ENCODE measurements around the gene LTC4S.
A peak's percentile ranks its signal among the peaks of the same experiment; 100 is the strongest.

The LTC4S gene

GRCh38 chr5:179762079-179762780, 31.6 kb upstream of the LTC4S start:
- no peaks in the 10 kb centered on the region for H3K27me3 ChIP-seq (ENCODE audit: control insufficient read depth in 5 of 5, insufficient read depth in 4 of 5, low read length in 5 of 5)
- H3K27ac ChIP-seq (ENCODE audit: low read depth, low read length), result peak overlapping the region; percentile 67
- no peak overlapping the region for H3K4me3 ChIP-seq (ENCODE audit: low read depth in 1 of 5, low read length in 5 of 5)
- H3K4me1 ChIP-seq (ENCODE audit: control insufficient read depth in 5 of 5, insufficient read depth in 5 of 5, low read length in 5 of 5), result peaks cover 19 to 70% (median 63%) of the 10 kb centered on the region in 5 donors
- H3K36me3 ChIP-seq (ENCODE audit: control insufficient read depth in 5 of 5, insufficient read depth in 5 of 5, low read length in 5 of 5), result peaks cover 0 to 17% (median 15%) of the 10 kb centered on the region in 5 donors
- H3K9ac ChIP-seq (ENCODE audit: low read length in 5 of 5), result peak overlapping the region in 1 of 5 donors; percentile 32
- no peaks in the 10 kb centered on the region for H3K9me3 ChIP-seq (ENCODE audit: control insufficient read depth in 5 of 5, low read length in 5 of 5)

- H3K4me1 ChIP-seq (ENCODE audit: control insufficient read depth in 5 of 5, insufficient read depth in 5 of 5, low read length in 5 of 5), result peaks cover 16 to 65% (median 59%) of the 10 kb centered on the region in 5 donors
- H3K9me3 ChIP-seq (ENCODE audit: control insufficient read depth in 5 of 5, low read length in 5 of 5), result no peaks in the 10 kb centered on the region
- peaks cover 0 to 19% (median 17%) of the 10 kb centered on the region in 5 donors for H3K36me3 ChIP-seq (ENCODE audit: control insufficient read depth in 5 of 5, insufficient read depth in 5 of 5, low read length in 5 of 5)
- H3K27ac ChIP-seq (ENCODE audit: low read depth, low read length), result peak overlapping the region; percentile 67
- no peaks in the 10 kb centered on the region for H3K27me3 ChIP-seq (ENCODE audit: control insufficient read depth in 5 of 5, insufficient read depth in 4 of 5, low read length in 5 of 5)
- H3K9ac ChIP-seq (ENCODE audit: low read length in 5 of 5), result peak overlapping the region in 1 of 5 donors; percentile 32
- H3K4me3 ChIP-seq (ENCODE audit: low read depth in 1 of 5, low read length in 5 of 5), result no peak overlapping the region
These were observed 31.0 kb upstream of the LTC4S start for GRCh38 chr5:179762781-179763176.

GRCh38 chr5:179763215-179763945, 30.4 kb upstream of the LTC4S start:
- H3K27me3 ChIP-seq (ENCODE audit: control insufficient read depth in 5 of 5, insufficient read depth in 4 of 5, low read length in 5 of 5), result no peaks in the 10 kb centered on the region
- peaks cover 0 to 19% (median 18%) of the 10 kb centered on the region in 5 donors for H3K36me3 ChIP-seq (ENCODE audit: control insufficient read depth in 5 of 5, insufficient read depth in 5 of 5, low read length in 5 of 5)
- peak overlapping the region; percentile 67 for H3K27ac ChIP-seq (ENCODE audit: low read depth, low read length)
- peak overlapping the region in 4 of 5 donors; percentile 8 to 48 (median 26) for H3K9ac ChIP-seq (ENCODE audit: low read length in 5 of 5)
- H3K4me1 ChIP-seq (ENCODE audit: control insufficient read depth in 5 of 5, insufficient read depth in 5 of 5, low read length in 5 of 5), result peaks cover 16 to 63% (median 55%) of the 10 kb centered on the region in 5 donors
- H3K9me3 ChIP-seq (ENCODE audit: control insufficient read depth in 5 of 5, low read length in 5 of 5), result no peaks in the 10 kb centered on the region
- no peak overlapping the region for H3K4me3 ChIP-seq (ENCODE audit: low read depth in 1 of 5, low read length in 5 of 5)

GRCh38 chr5:179764056-179764455, 29.7 kb upstream of the LTC4S start:
- H3K4me1 ChIP-seq (ENCODE audit: control insufficient read depth in 5 of 5, insufficient read depth in 5 of 5, low read length in 5 of 5), result peaks cover 16 to 58% (median 54%) of the 10 kb centered on the region in 5 donors

GRCh38 chr5:179765400-179765799, 28.4 kb upstream of the LTC4S start:
- Histone ChIP-seq H3K9me3 (ENCODE audit: control insufficient read depth in 5 of 5, low read length in 5 of 5) (no peaks in the 10 kb centered on the region), H3K36me3 (ENCODE audit: control insufficient read depth in 5 of 5, insufficient read depth in 5 of 5, low read length in 5 of 5) (peaks cover 3 to 38% (median 34%) of the 10 kb centered on the region in 5 donors), H3K4me1 (ENCODE audit: control insufficient read depth in 5 of 5, insufficient read depth in 5 of 5, low read length in 5 of 5) (peaks cover 16 to 52% (median 47%) of the 10 kb centered on the region in 5 donors), H3K27ac (ENCODE audit: low read depth, low read length) (peak overlapping the region; percentile 54), H3K4me3 (ENCODE audit: low read depth in 1 of 5, low read length in 5 of 5) (no peak overlapping the region), H3K9ac (ENCODE audit: low read length in 5 of 5) (peak overlapping the region in 2 of 5 donors; percentile 7 to 38), H3K27me3 (ENCODE audit: control insufficient read depth in 5 of 5, insufficient read depth in 4 of 5, low read length in 5 of 5) (no peaks in the 10 kb centered on the region)

More at GRCh38 chr5:179764056-179764455, 29.7 kb upstream of the LTC4S start:
- H3K27me3 ChIP-seq (ENCODE audit: control insufficient read depth in 5 of 5, insufficient read depth in 4 of 5, low read length in 5 of 5), result no peaks in the 10 kb centered on the region
- peak overlapping the region; percentile 67 for H3K27ac ChIP-seq (ENCODE audit: low read depth, low read length)
- no peaks in the 10 kb centered on the region for H3K9me3 ChIP-seq (ENCODE audit: control insufficient read depth in 5 of 5, low read length in 5 of 5)
- no peak overlapping the region for H3K4me3 ChIP-seq (ENCODE audit: low read depth in 1 of 5, low read length in 5 of 5)
- H3K36me3 ChIP-seq (ENCODE audit: control insufficient read depth in 5 of 5, insufficient read depth in 5 of 5, low read length in 5 of 5), result peaks cover 0 to 26% (median 24%) of the 10 kb centered on the region in 5 donors
- H3K9ac ChIP-seq (ENCODE audit: low read length in 5 of 5), result peak overlapping the region in 1 of 5 donors; percentile 8

- Histone ChIP-seq H3K27me3 (ENCODE audit: control insufficient read depth in 5 of 5, insufficient read depth in 4 of 5, low read length in 5 of 5) (no peaks in the 10 kb centered on the region), H3K27ac (ENCODE audit: low read depth, low read length) (peak overlapping the region; percentile 54), H3K4me1 (ENCODE audit: control insufficient read depth in 5 of 5, insufficient read depth in 5 of 5, low read length in 5 of 5) (peaks cover 16 to 52% (median 47%) of the 10 kb centered on the region in 5 donors), H3K9me3 (ENCODE audit: control insufficient read depth in 5 of 5, low read length in 5 of 5) (no peaks in the 10 kb centered on the region), H3K36me3 (ENCODE audit: control insufficient read depth in 5 of 5, insufficient read depth in 5 of 5, low read length in 5 of 5) (peaks cover 8 to 46% (median 42%) of the 10 kb centered on the region in 5 donors), H3K9ac (ENCODE audit: low read length in 5 of 5) (peak overlapping the region in 3 of 5 donors; percentile 7 to 43 (median 36)), H3K4me3 (ENCODE audit: low read depth in 1 of 5, low read length in 5 of 5) (no peak overlapping the region)
These were observed 27.6 kb upstream of the LTC4S start for GRCh38 chr5:179766021-179766725.

- peak overlapping the region; percentile 54 for H3K27ac ChIP-seq (ENCODE audit: low read depth, low read length)
- no peaks in the 10 kb centered on the region for H3K9me3 ChIP-seq (ENCODE audit: control insufficient read depth in 5 of 5, low read length in 5 of 5)
- H3K27me3 ChIP-seq (ENCODE audit: control insufficient read depth in 5 of 5, insufficient read depth in 4 of 5, low read length in 5 of 5), result no peaks in the 10 kb centered on the region
- H3K9ac ChIP-seq (ENCODE audit: low read length in 5 of 5), result peak overlapping the region in 2 of 5 donors; percentile 27 to 36
- H3K4me1 ChIP-seq (ENCODE audit: control insufficient read depth in 5 of 5, insufficient read depth in 5 of 5, low read length in 5 of 5), result peaks cover 16 to 49% (median 44%) of the 10 kb centered on the region in 5 donors
- no peak overlapping the region for H3K4me3 ChIP-seq (ENCODE audit: low read depth in 1 of 5, low read length in 5 of 5)
- H3K36me3 ChIP-seq (ENCODE audit: control insufficient read depth in 5 of 5, insufficient read depth in 5 of 5, low read length in 5 of 5), result peaks cover 8 to 53% (median 49%) of the 10 kb centered on the region in 5 donors
These were observed 26.9 kb upstream of the LTC4S start for GRCh38 chr5:179766726-179767455.

- no peak overlapping the region for H3K27ac ChIP-seq (ENCODE audit: low read depth, low read length)
- H3K9me3 ChIP-seq (ENCODE audit: control insufficient read depth in 5 of 5, low read length in 5 of 5), result no peaks in the 10 kb centered on the region
- peaks cover 8 to 60% (median 56%) of the 10 kb centered on the region in 5 donors for H3K36me3 ChIP-seq (ENCODE audit: control insufficient read depth in 5 of 5, insufficient read depth in 5 of 5, low read length in 5 of 5)
- H3K9ac ChIP-seq (ENCODE audit: low read length in 5 of 5), result no peak overlapping the region
- no peak overlapping the region for H3K4me3 ChIP-seq (ENCODE audit: low read depth in 1 of 5, low read length in 5 of 5)
- H3K27me3 ChIP-seq (ENCODE audit: control insufficient read depth in 5 of 5, insufficient read depth in 4 of 5, low read length in 5 of 5), result no peaks in the 10 kb centered on the region
- peaks cover 10 to 42% (median 37%) of the 10 kb centered on the region in 5 donors for H3K4me1 ChIP-seq (ENCODE audit: control insufficient read depth in 5 of 5, insufficient read depth in 5 of 5, low read length in 5 of 5)
These were observed 26.2 kb upstream of the LTC4S start for GRCh38 chr5:179767496-179768100.
